Measurements from ENCODE around the gene LGALSL.

GRCh38 chr2:64404743-64405142 is 49.2 kb upstream of the LGALSL start:
- TF ChIP-seq YY1 (IDR thresholded peaks at IDR 0.05; ENCODE audit: insufficient read depth, insufficient read length): no peak
- TF ChIP-seq SUZ12 (IDR thresholded peaks at IDR 0.05; ENCODE audit: extremely low read depth, insufficient read depth, insufficient read length): no peak
